ENCODE measurements around the gene MBTPS1.

- no peak for TF ChIP-seq CTCF (IDR thresholded peaks at IDR 0.05; ENCODE audit: low read depth, low read length)
- TF ChIP-seq POLR2A (IDR thresholded peaks at IDR 0.05; ENCODE audit: extremely low read depth, insufficient read length): no peak
Observed at GRCh38 chr16:84067640-84068039, 49.1 kb downstream of the MBTPS1 start.
